HepG2 (cell line): Measurements from ENCODE around the gene RTEL1. TPM values are rescaled to one million over a fixed set of nuclear protein-coding genes. Genes with fewer than 3 reads are reported as not detected.
A peak's percentile ranks its signal among the peaks of the same experiment; 100 is the strongest.

Experiments used
- ZBTB40 ChIP-seq, 2 experiments: fragments of 450-650 bp in 1 of 2; sonication (generic) in 1 of 2; formaldehyde crosslinking in 1 of 2; IDR thresholded peaks; 2 replicates each; pipeline versions ENCODE4 v1.6.1 to v1.8.0; 2016 to 2022; ENCODE audit warnings: antibody characterized with exemption in 1 of 2, mild to moderate bottlenecking in 1 of 2, missing genetic modification reagents in 1 of 2
- ZNF318 ChIP-seq: sonication (generic); formaldehyde crosslinking; IDR thresholded peaks from 2 replicates; pipeline ENCODE4 v1.4.0; 2020; ENCODE audit warnings: mild to moderate bottlenecking, missing genetic modification reagents
- ZNF598 ChIP-seq: sonication (generic); formaldehyde crosslinking; IDR thresholded peaks from 2 replicates; pipeline ENCODE4 v1.5.1; 2020; ENCODE audit warnings: mild to moderate bottlenecking, missing genetic modification reagents, borderline replicate concordance
- polyA plus RNA-seq, 8 experiments: library from polyadenylated mRNA; depleted of rRNA in 3 of 8; stranded (reverse) in 7 of 8; unstranded in 1 of 8; fragments of >200 nt; fragmentation: Illumina TruSeq in 4 of 8; extraction: Trizol in 4 of 8; gene quantifications; 2 replicates each; pipeline versions ENCODE4 v1.2.1 to v1.2.3, GENCODE V29; 2011 to 2016; ENCODE audit warnings: low read depth in 4 of 8, missing spikeins in 1 of 8, mixed read lengths in 1 of 8; ENCODE audit not compliant: insufficient read depth in 1 of 8
- total RNA-seq, 5 experiments: library from RNA; depleted of rRNA; stranded (reverse); fragments of >200 nt; fragmentation: Illumina TruSeq; extraction: Trizol; gene quantifications; 2 replicates each; pipeline ENCODE4 v1.2.3, GENCODE V29; 2016; ENCODE audit warnings: low read depth in 1 of 5

Gene RTEL1
- total and polyA plus RNA-seq, 2 of the 13 experiments (the other 11 are each of a cell fraction or from before 2014, with no cell fraction given) = 21.8 to 36.4 TPM

DNA sequence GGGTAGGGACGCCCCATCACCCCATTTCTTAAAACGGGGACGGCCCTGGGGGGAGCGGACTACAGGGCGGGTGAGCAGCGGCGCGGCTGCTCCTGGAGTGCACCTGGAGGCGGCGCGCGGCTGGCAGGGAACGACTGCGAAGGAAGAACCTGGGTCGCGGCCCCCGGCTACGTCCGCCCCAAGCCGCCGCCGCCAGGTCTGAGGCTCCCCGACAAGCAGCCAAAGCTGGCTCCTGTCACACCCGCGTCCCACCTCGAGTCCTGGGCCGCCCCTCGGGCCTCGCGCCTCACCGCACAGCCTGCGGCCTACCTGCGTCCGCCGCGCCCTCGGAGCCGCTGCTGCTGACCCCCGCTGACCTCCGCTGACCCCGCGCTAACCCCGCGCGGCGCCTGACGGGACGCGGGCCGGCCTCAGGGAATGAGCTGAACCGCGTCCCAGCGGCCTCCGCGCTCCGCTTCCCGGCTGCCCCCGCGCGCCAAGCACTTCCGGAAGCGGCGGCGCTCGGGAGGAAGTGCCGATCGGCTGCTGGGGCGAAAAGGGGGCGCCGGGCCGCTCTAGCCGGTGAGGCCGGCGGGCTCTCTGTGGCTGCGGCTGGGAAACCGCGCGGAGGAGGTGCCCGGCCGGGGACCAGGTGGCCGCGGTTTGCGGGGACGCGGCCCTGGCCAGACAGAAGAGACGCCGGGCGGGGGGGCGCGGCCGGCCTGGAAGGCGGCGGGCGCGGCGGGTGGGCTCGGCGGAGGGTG is 49.6 kb downstream of the RTEL1 start, which contains the start of the genes ARFRP1 and ZGPAT (continued):
- TF ChIP-seq ZBTB40 (IDR thresholded peaks at IDR 0.05) = no peak
- TF ChIP-seq ZBTB40 (CRISPR knock-in tag; IDR thresholded peaks at IDR 0.05) = peak; percentile 84
- TF ChIP-seq ZNF318 = no peak
- no peak for TF ChIP-seq ZNF598
